GM21528 (cell line): ENCODE data around the gene SPC24.
"Not testable (repeated sequence)": the region's sequence is repeated elsewhere in the genome, so short reads cannot be mapped to it uniquely, and the experiment has no call there.

Source experiments
- ATAC-seq: cut with Tn5 transposase; IDR thresholded peaks from one replicate; pipeline ENCODE4 v1.9.1; 2021; ENCODE audit warnings: mild to moderate bottlenecking, moderate library complexity; ENCODE audit not compliant: unreplicated experiment, low FRiP score

SPC24 gene

GRCh38 chr19:11166281-11167142 is 10.9 kb upstream of the SPC24 start:
- no peak for ATAC-seq

DNA sequence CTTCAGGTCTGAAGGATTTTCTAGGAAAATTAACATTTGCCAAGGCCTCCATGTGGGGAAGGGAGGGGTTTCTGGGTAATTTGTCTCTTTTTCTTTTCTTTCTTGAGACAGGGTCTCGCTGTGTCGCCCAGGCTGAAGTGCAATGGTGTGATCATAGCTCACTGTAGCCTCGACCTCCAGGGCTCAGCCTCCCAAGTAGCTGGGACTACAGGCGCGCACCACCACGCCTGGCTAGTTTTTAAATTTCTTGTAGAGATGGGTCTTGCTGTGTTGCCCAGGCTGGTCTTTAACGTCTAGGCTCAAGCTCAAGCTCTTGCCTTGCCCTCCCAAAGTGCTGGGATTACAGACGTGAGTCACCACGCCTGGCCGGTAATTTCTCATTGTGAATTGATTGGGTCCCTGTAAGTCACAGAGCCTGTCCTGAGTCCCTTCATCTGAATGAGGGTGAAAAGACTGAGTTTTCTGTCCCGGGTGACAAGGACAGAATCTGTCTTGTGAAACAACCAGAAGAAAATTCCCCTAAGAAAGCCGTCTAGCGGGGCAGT is 10.0 kb upstream of the SPC24 start:
- no peak for ATAC-seq

- no peak for ATAC-seq
Observed at GRCh38 chr19:11164879-11165406, 9.4 kb upstream of the SPC24 start.

DNA sequence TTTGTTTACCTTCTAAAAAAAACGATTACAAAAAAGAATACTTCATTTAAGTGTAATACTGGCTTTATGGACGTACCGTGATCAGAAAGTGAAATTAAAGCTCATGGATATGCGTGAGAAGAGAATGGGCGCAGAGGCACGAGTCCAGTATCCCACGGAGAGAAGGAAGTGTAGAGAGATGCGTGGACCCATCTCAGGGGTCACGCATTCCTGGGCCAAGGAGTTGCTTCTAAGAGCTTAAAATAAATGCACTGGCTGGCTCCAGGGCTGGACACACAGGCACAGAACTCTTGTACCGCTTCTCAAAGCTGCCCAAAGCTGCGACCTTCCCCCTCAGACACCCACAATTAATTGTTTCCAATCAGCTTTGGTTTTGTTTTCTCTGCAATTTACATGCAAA is 8.7 kb upstream of the SPC24 start:
- no peak for ATAC-seq

DNA sequence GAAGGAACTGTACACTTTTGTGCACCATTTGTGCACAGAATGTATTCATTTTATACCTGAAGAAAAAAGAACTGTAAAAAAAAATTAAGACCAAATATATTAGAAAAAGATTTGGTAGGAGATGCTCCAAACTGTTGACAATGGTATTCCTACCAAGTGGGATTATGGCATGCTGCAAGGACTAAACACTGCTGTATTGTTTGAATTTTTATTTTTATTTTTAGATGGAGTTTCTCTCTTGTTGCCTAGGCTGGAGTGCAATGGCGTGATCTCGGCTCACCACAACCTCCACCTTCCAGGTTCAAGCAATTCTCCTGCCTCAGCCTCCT is 4.8 kb upstream of the SPC24 start:
- not testable (repeated sequence) for ATAC-seq

- ATAC-seq = no peak
Observed at GRCh38 chr19:11159598-11160439, 4.2 kb upstream of the SPC24 start.

DNA sequence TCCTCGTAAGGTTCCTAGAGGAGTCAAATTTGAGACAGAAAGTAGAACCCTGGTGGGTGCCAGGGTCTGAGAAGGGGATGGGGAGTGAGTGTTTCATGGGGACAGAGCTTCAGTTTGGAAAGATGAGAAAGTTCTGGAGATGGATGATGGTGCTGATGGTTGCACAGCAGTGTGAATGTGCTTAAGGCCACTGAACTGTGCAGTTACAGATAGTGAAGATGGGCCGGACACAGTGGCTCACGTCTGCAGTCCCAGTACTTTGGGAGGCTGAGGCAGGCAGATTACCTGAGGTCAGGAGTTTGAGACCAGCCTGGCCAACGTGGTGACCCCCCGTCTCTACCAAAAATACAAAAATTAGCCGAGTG is 917 bp downstream of the SPC24 start:
- no peak for ATAC-seq

- ATAC-seq = no peak
Observed at GRCh38 chr19:11152318-11153062, 3.1 kb downstream of the SPC24 start.

DNA sequence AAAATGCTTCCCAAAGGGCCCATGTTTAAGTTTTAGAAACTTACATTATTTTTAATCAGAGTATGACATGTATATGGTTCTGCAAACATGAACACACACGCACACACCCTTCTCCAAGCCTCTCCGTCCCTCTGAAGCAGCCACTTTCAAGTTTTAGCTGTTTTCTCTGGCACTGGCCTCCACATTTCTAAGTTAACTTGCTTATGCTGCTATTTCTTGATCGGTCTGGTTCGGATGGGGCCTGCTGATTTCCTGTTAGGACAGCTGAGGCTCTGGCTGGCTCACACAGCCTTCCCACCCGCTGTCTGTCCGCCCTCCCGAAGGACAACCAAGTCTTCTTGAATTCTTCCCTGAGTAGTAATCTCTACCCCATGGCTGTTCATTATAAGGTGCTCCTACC is 4.4 kb downstream of the SPC24 start:
- ATAC-seq = no peak

DNA sequence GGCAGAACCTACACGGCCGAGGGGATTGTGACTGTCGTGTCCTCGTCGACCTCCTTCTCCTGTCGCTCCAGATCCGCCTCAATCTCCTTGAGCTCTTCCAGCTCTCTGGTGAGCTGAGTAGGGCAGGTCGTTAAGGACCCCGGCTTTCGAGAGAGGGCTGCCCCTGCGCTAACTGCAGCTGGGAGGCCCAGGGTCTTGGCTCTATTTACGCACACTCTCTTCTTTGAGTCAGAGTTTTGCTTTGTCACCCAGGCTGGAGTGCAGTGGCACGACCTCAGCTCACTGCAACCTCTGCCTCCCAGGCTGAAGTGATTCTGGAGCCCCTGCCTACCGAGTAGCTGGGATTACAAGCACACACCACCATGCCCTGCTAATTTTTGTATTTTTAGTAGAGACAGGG is 7.6 kb downstream of the SPC24 start:
- ATAC-seq = no peak

- no peak for ATAC-seq
Observed at GRCh38 chr19:11145536-11145924, 10.1 kb downstream of the SPC24 start.

DNA sequence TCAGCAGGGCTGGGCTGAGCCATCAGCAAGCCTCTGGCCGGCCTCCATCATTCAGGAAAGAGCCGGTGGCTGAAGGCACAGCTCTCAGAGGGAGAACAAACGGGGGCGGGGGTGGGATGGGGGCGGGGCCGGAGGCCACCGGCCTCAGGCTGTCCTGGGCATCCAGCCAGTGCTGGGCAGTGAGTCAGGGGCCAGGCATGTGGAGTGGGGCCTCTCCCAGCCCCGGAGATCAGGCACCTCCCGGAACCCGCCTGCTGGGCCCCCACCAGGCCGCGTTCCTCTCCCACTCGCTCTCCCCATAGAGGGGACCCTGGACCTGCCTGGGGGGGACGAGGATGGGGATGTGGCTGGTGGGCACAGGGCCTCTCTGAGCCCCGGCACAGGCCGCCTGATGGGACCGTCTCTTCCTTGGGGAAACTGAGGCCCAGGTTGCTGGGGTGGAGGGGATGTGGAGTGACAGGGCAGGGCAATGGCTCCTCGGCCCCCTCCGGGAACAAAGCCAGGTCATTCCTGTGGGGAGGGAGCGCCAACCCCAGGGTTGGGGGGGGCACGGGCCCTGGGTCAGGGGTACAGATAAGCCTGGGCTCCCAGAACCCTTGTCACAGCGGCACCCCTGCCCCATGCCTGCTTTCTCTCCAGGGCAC is 12.9 kb downstream of the SPC24 start:
- no peak for ATAC-seq

GRCh38 chr19:11141937-11142527 is 13.6 kb downstream of the SPC24 start:
- ATAC-seq = no peak

DNA sequence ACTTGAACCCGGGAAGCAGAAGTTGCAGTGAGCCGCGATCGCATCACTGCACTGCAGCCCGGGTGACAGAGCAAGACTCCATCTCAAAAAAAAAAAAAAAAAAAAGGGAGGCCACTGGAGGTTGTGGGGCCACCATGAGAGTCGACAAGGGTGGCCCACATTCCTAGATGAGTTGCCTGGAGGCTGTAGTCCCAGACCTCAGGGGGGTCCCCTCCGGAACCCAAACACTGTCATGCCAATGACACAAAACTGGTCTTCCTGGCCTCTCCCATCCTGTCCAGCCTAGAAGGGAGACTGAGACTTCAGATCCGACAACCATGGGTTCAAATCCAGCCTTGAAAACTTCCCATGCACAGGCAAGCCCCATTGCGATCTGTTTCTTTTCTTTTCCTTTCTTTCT is 14.7 kb downstream of the SPC24 start:
- ATAC-seq = no peak

- ATAC-seq = not testable (repeated sequence)
Observed at GRCh38 chr19:11140023-11140538, 15.5 kb downstream of the SPC24 start.

- ATAC-seq = no peak
Observed at GRCh38 chr19:11138601-11139300, 16.8 kb downstream of the SPC24 start.

DNA sequence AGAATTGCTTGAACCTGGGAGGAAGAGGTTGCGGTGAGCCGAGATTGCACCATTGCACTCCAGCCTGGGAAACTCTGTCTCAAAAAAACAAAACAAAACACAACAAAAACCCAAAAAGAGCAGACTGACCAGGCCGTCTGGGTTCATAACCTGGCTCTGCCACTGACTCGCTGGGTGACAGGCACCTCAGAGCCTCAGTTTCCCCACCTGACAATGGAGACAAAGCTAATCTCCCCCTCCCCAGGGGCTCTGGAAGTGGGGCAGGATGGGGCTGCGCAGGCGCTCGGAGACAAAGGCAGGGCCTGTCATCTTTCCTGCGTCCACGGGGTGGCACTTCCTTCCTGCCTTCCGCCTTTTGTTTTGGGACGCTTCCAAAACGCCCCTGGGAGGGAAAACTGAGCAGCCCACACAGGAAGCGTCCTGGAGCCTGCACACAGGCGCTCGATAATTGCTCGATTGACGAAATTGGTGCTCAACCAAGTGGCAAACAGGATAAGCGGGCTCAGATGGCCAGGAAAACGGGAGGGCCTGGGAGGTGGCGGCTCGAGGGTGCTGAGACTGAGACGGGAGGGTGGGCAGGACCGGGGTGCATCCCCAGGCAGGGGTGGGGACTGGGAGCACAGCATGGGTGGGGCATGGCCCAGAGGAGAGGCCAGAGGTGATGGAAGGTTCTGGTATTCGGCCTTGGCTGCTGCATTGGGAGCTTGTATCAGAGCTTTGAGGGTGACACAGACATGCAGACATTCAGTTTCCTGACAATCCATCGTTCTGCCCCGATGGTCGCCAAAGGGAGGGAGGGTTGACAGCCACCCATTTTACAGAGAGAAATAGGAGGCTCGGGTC is 17.8 kb downstream of the SPC24 start:
- no peak for ATAC-seq
